Gastroesophageal sphincter (tissue), 3 donors: ENCODE results near the gene ALDH1L1.

ENCODE experiments used
- CTCF ChIP-seq, 4 experiments: fragments of 200-600 bp in 2 of 4; fragments of 450-650 bp in 2 of 4; sonication (generic) in 1 of 4; IDR thresholded peaks; one replicate each; pipeline ENCODE4 v1.5.1; 2017 to 2019; ENCODE audit warnings: antibody characterized with exemption in 4 of 4, mild to moderate bottlenecking in 2 of 4, moderate library complexity in 2 of 4
- EP300 ChIP-seq: sonication (generic); formaldehyde crosslinking; IDR thresholded peaks from one replicate; pipeline ENCODE4 v1.6.1; 2017; ENCODE audit warnings: antibody characterized with exemption, mild to moderate bottlenecking
- POLR2A ChIP-seq, 2 donors: fragments of 450-650 bp; IDR thresholded peaks; one replicate each; pipeline ENCODE4 v1.6.1; 2017; ENCODE audit warnings: antibody characterized with exemption in 2 of 2, mild to moderate bottlenecking in 2 of 2, moderate library complexity in 1 of 2
- POLR2AphosphoS5 ChIP-seq: sonication (generic); formaldehyde crosslinking; IDR thresholded peaks from one replicate; pipeline ENCODE4 v1.6.1; 2017; ENCODE audit warnings: antibody characterized with exemption

GRCh38 chr3:126084768-126085180 is 95.6 kb downstream of the ALDH1L1 start:
- no peak for TF ChIP-seq CTCF (IDR thresholded peaks at IDR 0.05)
- no peak for TF ChIP-seq EP300
- no peak for TF ChIP-seq POLR2A (IDR thresholded peaks at IDR 0.05)
- TF ChIP-seq POLR2AphosphoS5 = no peak
